GM10248 (cell line): ENCODE data around the gene METTL16.
"Not testable (repeated sequence)": the region's sequence is repeated elsewhere in the genome, so short reads cannot be mapped to it uniquely, and the experiment has no call there.

ENCODE experiments used
- CTCF ChIA-PET: fragments of 300-600 bp; sonication (Branson Sonifier 250); formaldehyde crosslinking; extraction: SDS; loops from one replicate; lab custom pipeline; 2021; ENCODE audit warnings: antibody characterized with exemption; lab: Yijun Ruan, JAX
- POLR2A ChIA-PET: fragments of 350-650 bp; sonication (Branson Sonifier 250); formaldehyde crosslinking; extraction: SDS; loops from one replicate; lab custom pipeline; 2020; ENCODE audit warnings: antibody characterized with exemption; lab: Yijun Ruan, JAX
- DNase-seq: peaks from one replicate; pipeline ENCODE4 v3.0.0; 2012; ENCODE audit errors: extremely low spot score
- TF ChIP-seq, protein P1 (sequence below): IDR thresholded peaks from 2 replicates; pipeline ENCODE4 v1.5.1; 2012; ENCODE audit warnings: mild to moderate bottlenecking, low read depth; ENCODE audit errors: extremely low read depth, missing control alignments, control extremely low read depth

Gene METTL16

DNA sequence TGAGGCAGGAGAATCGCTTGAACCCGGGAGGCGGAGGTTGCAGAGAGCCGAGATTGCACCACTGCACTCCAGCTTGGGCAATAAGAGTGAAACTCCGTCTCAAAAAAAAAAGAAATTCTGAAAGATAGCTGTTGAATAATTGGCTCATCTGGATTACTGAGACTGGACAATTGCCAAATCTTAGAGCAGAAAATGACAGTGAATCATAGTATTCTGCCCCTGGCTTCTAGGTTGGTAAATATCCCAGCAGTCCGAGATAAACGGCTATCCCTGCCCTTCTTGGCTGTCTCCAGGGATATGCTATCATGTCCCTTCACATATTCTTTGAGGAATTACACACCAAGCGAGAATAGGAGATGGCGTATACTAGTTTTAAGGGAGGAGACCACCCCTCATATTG is 35.5 kb upstream of the METTL16 start:
- ChIA-PET POLR2A (no interaction called here), CTCF (no interaction called here)
- TF ChIP-seq, protein P1, sequence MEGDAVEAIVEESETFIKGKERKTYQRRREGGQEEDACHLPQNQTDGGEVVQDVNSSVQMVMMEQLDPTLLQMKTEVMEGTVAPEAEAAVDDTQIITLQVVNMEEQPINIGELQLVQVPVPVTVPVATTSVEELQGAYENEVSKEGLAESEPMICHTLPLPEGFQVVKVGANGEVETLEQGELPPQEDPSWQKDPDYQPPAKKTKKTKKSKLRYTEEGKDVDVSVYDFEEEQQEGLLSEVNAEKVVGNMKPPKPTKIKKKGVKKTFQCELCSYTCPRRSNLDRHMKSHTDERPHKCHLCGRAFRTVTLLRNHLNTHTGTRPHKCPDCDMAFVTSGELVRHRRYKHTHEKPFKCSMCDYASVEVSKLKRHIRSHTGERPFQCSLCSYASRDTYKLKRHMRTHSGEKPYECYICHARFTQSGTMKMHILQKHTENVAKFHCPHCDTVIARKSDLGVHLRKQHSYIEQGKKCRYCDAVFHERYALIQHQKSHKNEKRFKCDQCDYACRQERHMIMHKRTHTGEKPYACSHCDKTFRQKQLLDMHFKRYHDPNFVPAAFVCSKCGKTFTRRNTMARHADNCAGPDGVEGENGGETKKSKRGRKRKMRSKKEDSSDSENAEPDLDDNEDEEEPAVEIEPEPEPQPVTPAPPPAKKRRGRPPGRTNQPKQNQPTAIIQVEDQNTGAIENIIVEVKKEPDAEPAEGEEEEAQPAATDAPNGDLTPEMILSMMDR: no peak
- DNase-seq: no peak

DNA sequence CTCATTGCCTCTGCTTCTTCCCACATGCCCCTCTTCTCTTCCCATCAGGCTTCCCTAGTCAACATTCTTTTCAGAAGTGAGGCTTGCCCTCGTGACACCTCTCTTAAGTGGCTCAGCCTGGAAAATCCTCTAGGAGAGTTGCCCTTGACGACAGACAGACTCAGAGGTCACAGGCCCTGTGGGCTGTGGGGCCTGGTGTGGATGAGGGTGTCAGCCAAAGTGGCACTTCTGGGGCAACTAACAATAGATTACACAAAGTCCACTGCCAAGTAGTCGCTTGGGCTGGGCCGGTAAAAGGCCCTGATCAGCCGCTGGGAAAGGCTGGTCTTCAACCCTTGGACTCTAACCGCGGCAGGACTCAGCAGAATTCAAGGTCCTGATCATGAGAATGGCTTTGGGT is 33.7 kb upstream of the METTL16 start:
- DNase-seq: no peak
- ChIA-PET POLR2A (no interaction called here), CTCF (no interaction called here)
- TF ChIP-seq, protein P1: no peak

DNA sequence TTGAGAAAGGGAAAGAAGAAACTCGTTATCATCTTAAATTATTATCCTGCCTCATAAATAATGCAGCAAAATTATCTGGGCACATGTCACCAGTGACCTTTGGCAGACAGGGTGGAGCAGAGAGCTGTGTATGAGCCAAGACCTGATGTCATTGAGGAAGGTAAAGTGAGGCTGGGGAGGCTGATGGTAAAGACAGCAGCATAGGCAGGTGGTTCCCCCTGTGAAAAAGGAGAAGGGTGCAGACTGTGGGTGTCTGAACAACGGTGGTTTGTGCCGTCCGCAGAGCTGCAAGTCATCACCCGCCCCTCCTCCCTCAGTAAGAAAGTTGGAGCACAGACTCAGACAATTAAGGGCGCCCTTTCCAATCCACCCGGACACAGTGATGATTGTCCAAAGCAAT is 30.8 kb upstream of the METTL16 start:
- ChIA-PET POLR2A (no interaction called here), CTCF (no interaction called here)
- TF ChIP-seq, protein P1: no peak

DNA sequence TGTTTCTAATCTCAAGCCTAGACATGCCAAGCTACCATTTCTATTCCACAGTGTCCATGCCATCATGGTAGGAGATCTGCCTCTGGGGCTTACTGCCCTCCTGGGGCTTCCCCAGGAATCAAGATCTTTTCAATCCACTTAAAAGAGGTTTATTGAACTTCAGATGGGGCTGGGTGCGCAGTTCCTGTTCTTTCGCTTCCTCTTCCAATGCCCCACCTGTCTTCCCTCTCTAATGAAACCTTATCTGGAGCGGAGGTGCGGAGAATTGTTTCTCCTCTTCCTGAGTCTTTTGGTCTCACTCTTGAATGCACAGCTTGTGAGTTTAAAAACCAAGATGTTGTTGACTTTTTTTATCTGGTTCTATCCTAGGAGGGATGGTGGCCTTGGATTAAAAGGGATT is 30.4 kb upstream of the METTL16 start:
- POLR2A ChIA-PET: no interaction called here
- no peak for DNase-seq
- TF ChIP-seq, protein P1: no peak
- CTCF ChIA-PET: no interaction called here

More for the DNA sequence above, 30.8 kb upstream of the METTL16 start:
- no peak for DNase-seq

DNA sequence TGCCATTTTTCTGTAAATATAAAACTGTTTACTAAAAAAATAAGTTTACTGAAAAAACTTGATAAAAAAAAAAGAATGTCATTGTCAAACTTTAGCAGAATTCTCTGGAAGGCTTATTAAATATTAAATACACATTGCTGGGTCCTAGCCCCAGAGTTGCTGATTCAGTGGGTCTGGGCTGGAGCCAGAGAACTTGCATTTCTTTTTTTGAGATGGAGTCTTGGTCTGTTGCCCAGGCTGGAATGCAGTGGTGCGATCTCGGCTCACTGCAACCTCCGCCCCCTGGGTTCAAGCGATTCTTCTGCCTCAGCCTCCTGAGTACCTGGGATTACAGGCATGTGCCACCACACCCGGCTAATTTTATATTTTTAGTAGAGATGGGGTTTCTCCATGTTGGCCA is 25.9 kb upstream of the METTL16 start:
- POLR2A ChIA-PET, CTCF ChIA-PET, DNase-seq: not testable (repeated sequence)

DNA sequence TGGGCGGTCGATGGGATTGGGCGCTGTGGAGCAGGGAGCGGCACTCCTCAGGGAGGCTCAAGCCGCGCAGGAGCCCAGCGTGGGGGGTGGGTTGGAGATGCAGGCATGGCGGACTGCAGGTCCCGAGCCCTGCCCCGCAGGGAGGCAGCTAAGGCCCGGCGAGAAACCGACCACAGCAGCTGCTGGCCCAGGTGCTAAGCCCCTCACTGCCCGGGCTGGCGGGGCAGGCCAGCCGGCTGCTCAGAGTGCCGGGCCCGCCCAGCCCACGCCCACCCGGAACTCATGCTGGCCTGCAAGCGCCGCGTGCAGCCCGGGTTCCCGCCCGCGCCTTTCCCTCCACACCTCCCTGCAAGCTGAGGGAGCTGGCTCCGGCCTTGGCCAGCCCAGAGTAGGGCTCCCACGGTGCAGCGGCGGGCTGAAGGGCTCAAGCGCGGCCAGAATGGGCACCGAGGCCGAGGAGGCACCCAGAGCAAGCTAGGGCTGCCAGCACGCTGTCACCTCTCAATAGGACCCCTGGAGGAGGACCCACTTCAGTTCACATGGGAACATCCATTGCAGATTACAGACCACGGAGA is 20.5 kb upstream of the METTL16 start:
- TF ChIP-seq, protein P1: no peak
- ChIA-PET CTCF (no interaction called here), POLR2A (no interaction called here)
- DNase-seq: no peak

DNA sequence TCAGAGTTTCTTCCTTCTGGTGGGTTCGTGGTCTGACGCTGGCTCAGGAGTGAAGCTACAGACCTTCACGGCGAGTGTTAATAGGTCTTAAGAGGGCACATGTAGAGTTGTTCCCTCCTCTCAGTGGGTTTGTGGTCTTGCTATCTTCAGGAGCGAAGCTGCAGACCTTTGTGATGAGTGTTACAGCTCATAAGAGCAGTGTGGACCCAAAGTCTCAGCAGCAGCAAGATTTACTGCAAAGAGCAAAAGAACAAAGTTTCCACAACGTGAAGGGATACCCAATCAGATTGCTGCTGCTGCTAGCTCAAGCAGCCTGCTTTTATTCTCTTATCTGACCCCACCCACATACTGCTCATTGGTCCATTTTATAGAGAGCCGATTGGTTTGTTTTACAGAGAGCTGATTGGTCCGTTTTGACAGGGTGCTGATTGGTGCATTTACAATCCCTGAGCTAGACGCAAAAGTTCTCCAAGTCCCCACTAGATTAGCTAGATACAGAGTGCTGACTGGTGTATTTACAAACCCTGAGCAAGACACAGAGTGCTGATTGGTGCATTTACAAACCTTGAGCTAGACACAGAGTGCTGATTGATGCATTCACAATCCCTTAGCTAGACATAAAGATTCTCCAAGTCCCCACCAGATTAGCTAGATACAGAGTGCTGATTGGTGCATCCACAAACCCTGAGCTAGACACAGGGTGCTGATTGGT is 19.7 kb upstream of the METTL16 start:
- POLR2A ChIA-PET, DNase-seq: not testable (repeated sequence)
- CTCF ChIA-PET: interaction anchor here (1.3 kb wide), 1 partner anchor 12 kb away, joined by 5 read pairs; no protein-coding TSS in a partner anchor

DNA sequence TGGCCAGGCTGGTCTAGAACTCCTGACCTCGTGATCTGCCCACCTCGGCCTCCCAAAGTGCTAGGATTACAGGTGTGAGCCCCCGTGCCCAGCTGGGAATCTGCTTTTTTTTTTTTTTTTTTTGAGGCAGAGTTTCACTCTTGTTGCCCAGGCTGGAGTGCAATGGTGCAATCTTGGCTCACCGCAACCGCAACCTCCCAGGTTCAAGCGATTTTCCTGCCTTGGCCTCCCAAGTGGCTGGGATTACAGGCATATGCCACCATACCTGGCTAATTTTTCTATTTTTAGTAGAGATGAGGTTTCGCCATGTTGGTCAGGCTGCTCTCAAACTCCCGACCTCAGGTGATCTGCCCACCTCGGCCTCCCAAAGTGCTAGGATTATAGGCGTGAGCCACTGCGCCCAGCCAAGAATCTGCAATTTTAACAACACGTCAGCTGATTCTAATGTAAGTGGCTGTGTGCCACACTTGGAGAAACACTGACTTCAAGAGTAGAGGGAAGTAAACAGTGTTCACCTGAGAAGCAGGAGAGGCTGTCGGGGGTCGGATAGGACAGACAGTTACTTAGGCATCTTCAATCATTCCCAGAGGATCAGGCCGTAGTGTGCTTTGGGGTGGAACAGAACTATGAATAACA is 10.2 kb upstream of the METTL16 start:
- POLR2A ChIA-PET, DNase-seq, CTCF ChIA-PET: not testable (repeated sequence)
